Activated CD8-positive, alpha-beta T cell treated with anti-CD3 and anti-CD28 coated beads for 36 hours (primary cell): ENCODE data around the gene RASGRF2. TPM values are rescaled to one million over a fixed set of nuclear protein-coding genes. Genes with fewer than 3 reads are reported as not detected.

Source experiments
- ATAC-seq: fragments of 200-7000 bp; cut with Tn5 transposase; one replicate; pipeline ENCODE4 v1.10.0; 2021; ENCODE audit warnings: mild to moderate bottlenecking, moderate library complexity
- CTCF ChIA-PET: fragments of 350-600 bp; sonication (Branson Sonifier 250); formaldehyde crosslinking; loops from one replicate; lab custom pipeline; 2021; ENCODE audit warnings: antibody characterized with exemption; lab: Charles Lee
- POLR2A ChIA-PET: fragments of 350-600 bp; sonication (Branson Sonifier 250); formaldehyde crosslinking; loops from one replicate; lab custom pipeline; 2021; ENCODE audit warnings: antibody characterized with exemption; lab: Charles Lee
- DNase-seq: peaks from one replicate; pipeline ENCODE4 v3.0.0-alpha.2; 2020
- H3K27ac Mint-ChIP-seq: one replicate; pipeline ENCODE4 v1.8.0; 2021; ENCODE audit warnings: mild to moderate bottlenecking, mixed read lengths
- H3K27me3 Mint-ChIP-seq: one replicate; pipeline ENCODE4 v1.8.0; 2021; ENCODE audit warnings: mixed read lengths
- H3K36me3 Mint-ChIP-seq: one replicate; pipeline ENCODE4 v1.8.0; 2021; ENCODE audit warnings: low read depth, mixed read lengths
- H3K4me1 Mint-ChIP-seq: one replicate; pipeline ENCODE4 v1.8.0; 2021; ENCODE audit warnings: low read depth, mixed read lengths
- H3K4me3 Mint-ChIP-seq: one replicate; pipeline ENCODE4 v1.8.0; 2021; ENCODE audit warnings: mild to moderate bottlenecking, moderate library complexity, mixed read lengths
- H3K9me3 Mint-ChIP-seq: one replicate; pipeline ENCODE4 v1.8.0; 2021; ENCODE audit warnings: mixed read lengths
- CTCF ChIP-seq: fragments of 200-600 bp; IDR thresholded peaks from one replicate; pipeline ENCODE4 v1.8.0; 2022; ENCODE audit warnings: antibody characterized with exemption, mild to moderate bottlenecking
- intact Hi-C: fragments of 100-400 bp; cut with micrococcal nuclease; formaldehyde crosslinking; loops from one replicate; pipeline ENCODE4 v1.10.0; 2022
- total RNA-seq, 2 experiments: library from RNA; stranded (reverse); gene quantifications; one replicate each; pipeline ENCODE4 v1.2.3, GENCODE V29; 2021

Gene RASGRF2
- total RNA-seq, 2 experiments from 2014 or later: 14.9 to 15.8 TPM

GRCh38 chr5:81247441-81247972, 287.3 kb downstream of the RASGRF2 start:
- H3K4me1 Mint-ChIP-seq: no peaks in the 10 kb centered on the region
- ChIA-PET POLR2A (no interaction called here), CTCF (interaction anchor here (0.8 kb wide), 1 partner anchor 52 kb away, joined by 3 read pairs; no protein-coding TSS in a partner anchor)
- H3K36me3 Mint-ChIP-seq: no peaks in the 10 kb centered on the region
- no peak for TF ChIP-seq CTCF
- H3K27ac Mint-ChIP-seq: no peak overlapping the region
- no peak for ATAC-seq
- DNase-seq: no peak
- intact Hi-C loops: no loop called here
- no peaks in the 10 kb centered on the region for H3K27me3 Mint-ChIP-seq
- H3K4me3 Mint-ChIP-seq: no peak overlapping the region
- H3K9me3 Mint-ChIP-seq: no peaks in the 10 kb centered on the region

GRCh38 chr5:81249240-81249639, 289.1 kb downstream of the RASGRF2 start:
- no peaks in the 10 kb centered on the region for H3K4me1 Mint-ChIP-seq
- POLR2A ChIA-PET: interaction anchor here (1.7 kb wide), 1 partner anchor 10 kb away, joined by 6 read pairs; no protein-coding TSS in a partner anchor
- CTCF ChIA-PET: no interaction called here
- no peak for TF ChIP-seq CTCF
- intact Hi-C loops: no loop called here
- ATAC-seq (no peak), DNase-seq (no peak)
- no peak overlapping the region for H3K27ac Mint-ChIP-seq
- no peaks in the 10 kb centered on the region for H3K27me3 Mint-ChIP-seq
- no peak overlapping the region for H3K4me3 Mint-ChIP-seq
- no peaks in the 10 kb centered on the region for H3K36me3 Mint-ChIP-seq
- H3K9me3 Mint-ChIP-seq: no peaks in the 10 kb centered on the region

- ChIA-PET POLR2A (interaction anchor here (0.7 kb wide), 1 partner anchor 16 kb away, joined by 3 read pairs; no protein-coding TSS in a partner anchor), CTCF (no interaction called here)
- Mint-ChIP-seq H3K27ac (no peak overlapping the region), H3K27me3 (no peaks in the 10 kb centered on the region), H3K9me3 (no peaks in the 10 kb centered on the region), H3K36me3 (no peaks in the 10 kb centered on the region), H3K4me1 (no peaks in the 10 kb centered on the region), H3K4me3 (no peak overlapping the region)
- intact Hi-C loops: no loop called here
- no peak for TF ChIP-seq CTCF
- ATAC-seq: no peak
- no peak for DNase-seq
Measured at GRCh38 chr5:81250004-81250403, 289.8 kb downstream of the RASGRF2 start.

GRCh38 chr5:81251922-81252321, 291.8 kb downstream of the RASGRF2 start:
- DNase-seq (no peak), ATAC-seq (no peak)
- Mint-ChIP-seq H3K4me3 (no peak overlapping the region), H3K9me3 (no peaks in the 10 kb centered on the region), H3K27me3 (no peaks in the 10 kb centered on the region), H3K36me3 (no peaks in the 10 kb centered on the region), H3K27ac (no peak overlapping the region), H3K4me1 (no peaks in the 10 kb centered on the region)
- intact Hi-C loops: no loop called here
- TF ChIP-seq CTCF: no peak
- POLR2A ChIA-PET: no interaction called here
- CTCF ChIA-PET: no interaction called here

- TF ChIP-seq CTCF: no peak
- Mint-ChIP-seq H3K9me3 (no peaks in the 10 kb centered on the region), H3K36me3 (no peaks in the 10 kb centered on the region), H3K27ac (no peak overlapping the region), H3K27me3 (no peaks in the 10 kb centered on the region), H3K4me3 (no peak overlapping the region), H3K4me1 (no peaks in the 10 kb centered on the region)
- intact Hi-C loops: no loop called here
- no peak for ATAC-seq
- POLR2A ChIA-PET: no interaction called here
- no peak for DNase-seq
- CTCF ChIA-PET: interaction anchor here (1.0 kb wide), 1 partner anchor 47 kb away, joined by 4 read pairs; no protein-coding TSS in a partner anchor
Measured at GRCh38 chr5:81252904-81253303, 292.7 kb downstream of the RASGRF2 start.
